ENCODE data around the gene SLC2A13.

- TF ChIP-seq EZH2 (IDR thresholded peaks at IDR 0.05), result no peak
- no peak for TF ChIP-seq POLR2AphosphoS5 (IDR thresholded peaks at IDR 0.05; ENCODE audit: borderline replicate concordance, low read depth, low read length)
Measured at GRCh38 chr12:39886106-39886505, 219.8 kb downstream of the SLC2A13 start.

Data from SK-N-MC (cell line).